NB4 (cell line): ENCODE results near the gene SEMA4C.

Experiments used
- CTCF ChIP-seq: IDR thresholded peaks from one replicate; pipeline ENCODE4 v1.5.1; 2012; ENCODE audit warnings: low read depth, low read length
- POLR2A ChIP-seq: IDR thresholded peaks from 2 replicates; pipeline ENCODE4 v1.6.1; 2011; ENCODE audit warnings: mild to moderate bottlenecking; ENCODE audit not compliant: insufficient read length; ENCODE audit errors: extremely low read depth

GRCh38 chr2:96866986-96867755, 2.7 kb downstream of the SEMA4C start:
- TF ChIP-seq CTCF (no peak), POLR2A (no peak)
